Pulmonary artery endothelial cell (primary cell): Measurements from ENCODE around the gene LTB. TPM values are rescaled to one million over a fixed set of nuclear protein-coding genes. Genes with fewer than 3 reads are reported as not detected.

Experiments used
- DNase-seq: peaks from one replicate; pipeline ENCODE4 v3.0.0-alpha.2; 2011; ENCODE audit warnings: low read depth, low spot score
- total RNA-seq: library from RNA; depleted of rRNA; stranded (reverse); fragments of >200 nt; gene quantifications from 2 replicates; pipeline ENCODE4 v1.2.3, GENCODE V29; 2014

The LTB gene
- total RNA-seq, result 1.6 and 2.2 TPM in 2 replicates

GRCh38 chr6:31582230-31582643, at the start of gene LTB:
Gene LTB (minus strand): TSS chr6:31582424. CDS start chr6:31582417, 7 bp downstream.
- no peak for DNase-seq

- DNase-seq, result no peak
These were observed 49.6 kb upstream of the LTB start for GRCh38 chr6:31631681-31632278.

- no peak for DNase-seq
These were observed 49.0 kb upstream of the LTB start for GRCh38 chr6:31631209-31631608.

- DNase-seq, result no peak
These were observed 48.1 kb upstream of the LTB start for GRCh38 chr6:31630177-31630934.

- DNase-seq, result no peak
These were observed 46.8 kb upstream of the LTB start for GRCh38 chr6:31629014-31629413.

GRCh38 chr6:31627690-31628287, 45.6 kb upstream of the LTB start:
- DNase-seq, result no peak

GRCh38 chr6:31626952-31627351, 44.7 kb upstream of the LTB start:
- no peak for DNase-seq

GRCh38 chr6:31624070-31624469, 41.8 kb upstream of the LTB start:
- DNase-seq, result no peak

- DNase-seq, result no peak
These were observed 40.5 kb upstream of the LTB start for GRCh38 chr6:31622684-31623091.

GRCh38 chr6:31621991-31622390, 39.8 kb upstream of the LTB start:
- no peak for DNase-seq

- no peak for DNase-seq
These were observed 39.2 kb upstream of the LTB start for GRCh38 chr6:31621320-31621939.

GRCh38 chr6:31620586-31621319, 38.5 kb upstream of the LTB start, which contains the start of gene PRRC2A:
Gene PRRC2A (plus strand): TSS chr6:31620715. CDS start chr6:31622790, 2,075 bp downstream.
- no peak for DNase-seq

- DNase-seq, result peak; percentile 98
These were observed 37.8 kb upstream of the LTB start for GRCh38 chr6:31619805-31620585.

GRCh38 chr6:31617010-31617409, 34.8 kb upstream of the LTB start:
- DNase-seq, result no peak

- DNase-seq, result no peak
These were observed 33.5 kb upstream of the LTB start for GRCh38 chr6:31615748-31616147.

- no peak for DNase-seq
These were observed 32.7 kb upstream of the LTB start, which contains the start of gene AIF1 for GRCh38 chr6:31614684-31615578. Gene AIF1 (plus strand): TSS chr6:31615234. CDS start chr6:31615330, 96 bp downstream.

GRCh38 chr6:31614075-31614619, 31.9 kb upstream of the LTB start:
- DNase-seq, result no peak

GRCh38 chr6:31610968-31611367, 28.7 kb upstream of the LTB start:
- DNase-seq, result no peak
